HG03575 (cell line): ENCODE data around the gene TUBB4A.

Experiments
- ATAC-seq: cut with Tn5 transposase; IDR thresholded peaks from one replicate; pipeline ENCODE4 v1.9.1; 2021; ENCODE audit not compliant: unreplicated experiment, insufficient number of reproducible peaks, low FRiP score; ENCODE audit errors: extremely low read depth

The TUBB4A gene

GRCh38 chr19:6476896-6477431, 25.1 kb downstream of the TUBB4A start:
- no peak for ATAC-seq

- ATAC-seq: no peak
Observed at GRCh38 chr19:6476155-6476895, 25.8 kb downstream of the TUBB4A start.

- no peak for ATAC-seq
Observed at GRCh38 chr19:6475321-6476108, 26.6 kb downstream of the TUBB4A start.

- no peak for ATAC-seq
Observed at GRCh38 chr19:6473647-6474046, 28.5 kb downstream of the TUBB4A start.

- ATAC-seq: no peak
Observed at GRCh38 chr19:6472713-6473112, 29.4 kb downstream of the TUBB4A start.

GRCh38 chr19:6471076-6471475, 31.0 kb downstream of the TUBB4A start:
- ATAC-seq: no peak

- no peak for ATAC-seq
Observed at GRCh38 chr19:6470173-6470572, 31.9 kb downstream of the TUBB4A start.

- ATAC-seq: no peak
Observed at GRCh38 chr19:6467384-6467783, 34.7 kb downstream of the TUBB4A start.

GRCh38 chr19:6466526-6467248, 35.4 kb downstream of the TUBB4A start:
- ATAC-seq: no peak

GRCh38 chr19:6465663-6466062, 36.4 kb downstream of the TUBB4A start:
- no peak for ATAC-seq

GRCh38 chr19:6465006-6465405, 37.1 kb downstream of the TUBB4A start:
- no peak for ATAC-seq

GRCh38 chr19:6464070-6464873, 37.8 kb downstream of the TUBB4A start, which contains the start of gene CRB3:
Gene CRB3, plus strand, starts transcription at chr19:6464271. Its CDS starts 431 bp downstream, at chr19:6464702.
- ATAC-seq: no peak

- ATAC-seq: no peak
Observed at GRCh38 chr19:6460099-6460884, 41.8 kb downstream of the TUBB4A start.

GRCh38 chr19:6459262-6460098, 42.6 kb downstream of the TUBB4A start, which contains the start of gene SLC25A23:
Gene SLC25A23, minus strand, starts transcription at chr19:6459792. Its CDS starts 164 bp downstream, at chr19:6459628.
- no peak for ATAC-seq

- ATAC-seq: no peak
Observed at GRCh38 chr19:6458695-6459261, 43.3 kb downstream of the TUBB4A start.

- ATAC-seq: no peak
Observed at GRCh38 chr19:6457958-6458694, 44.0 kb downstream of the TUBB4A start.
